ENCODE measurements around the gene TRAPPC10.
"Not testable (repeated sequence)": the region's sequence is repeated elsewhere in the genome, so short reads cannot be mapped to it uniquely, and the experiment has no call there.

The TRAPPC10 gene

GRCh38 chr21:44088401-44088780 lies 76.3 kb downstream of the TRAPPC10 start:
- no peak overlapping the region for H3K4me3 ChIP-seq (replicated peaks in 1 of 2; ENCODE audit: low read depth in 2 of 2, low read length in 2 of 2)
- TF ChIP-seq CTCF (IDR thresholded peaks at IDR 0.05; ENCODE audit: low read depth, low read length): no peak
- DNase-seq (ENCODE audit: low read depth in 2 of 2): no peak

GRCh38 chr21:44089001-44089911 lies 77.1 kb downstream of the TRAPPC10 start:
- DNase-seq (ENCODE audit: low read depth in 2 of 2): no peak
- no peak for TF ChIP-seq CTCF (IDR thresholded peaks at IDR 0.05; ENCODE audit: low read depth, low read length)
- H3K4me3 ChIP-seq (replicated peaks in 1 of 2; ENCODE audit: low read depth in 2 of 2, low read length in 2 of 2): no peak overlapping the region

- no peak for TF ChIP-seq CTCF (IDR thresholded peaks at IDR 0.05; ENCODE audit: low read depth, low read length)
Measured at GRCh38 chr21:44090325-44090724, 78.2 kb downstream of the TRAPPC10 start.

GRCh38 chr21:44092211-44092610 lies 80.1 kb downstream of the TRAPPC10 start:
- DNase-seq (ENCODE audit: low read depth in 2 of 2): no peak
- no peak for TF ChIP-seq CTCF (IDR thresholded peaks at IDR 0.05; ENCODE audit: low read depth, low read length)
- no peak overlapping the region for H3K4me3 ChIP-seq (replicated peaks in 1 of 2; ENCODE audit: low read depth in 2 of 2, low read length in 2 of 2)

More at GRCh38 chr21:44090325-44090724, 78.2 kb downstream of the TRAPPC10 start:
- no peak overlapping the region for H3K4me3 ChIP-seq (replicated peaks in 1 of 2; ENCODE audit: low read depth in 2 of 2, low read length in 2 of 2)
- DNase-seq (ENCODE audit: low read depth in 2 of 2): no peak

- H3K4me3 ChIP-seq (replicated peaks in 1 of 2; ENCODE audit: low read depth in 2 of 2, low read length in 2 of 2): no peak overlapping the region
- TF ChIP-seq CTCF (IDR thresholded peaks at IDR 0.05; ENCODE audit: low read depth, low read length): no peak
- no peak for DNase-seq (ENCODE audit: low read depth in 2 of 2)
Measured at GRCh38 chr21:44093761-44094160, 81.7 kb downstream of the TRAPPC10 start.

GRCh38 chr21:44094832-44095231 lies 82.7 kb downstream of the TRAPPC10 start:
- DNase-seq (ENCODE audit: low read depth in 2 of 2): no peak
- no peak overlapping the region for H3K4me3 ChIP-seq (replicated peaks in 1 of 2; ENCODE audit: low read depth in 2 of 2, low read length in 2 of 2)
- no peak for TF ChIP-seq CTCF (IDR thresholded peaks at IDR 0.05; ENCODE audit: low read depth, low read length)

- H3K4me3 ChIP-seq (replicated peaks in 1 of 2; ENCODE audit: low read depth in 2 of 2, low read length in 2 of 2): not testable (repeated sequence)
Measured at GRCh38 chr21:44098507-44098906, 86.4 kb downstream of the TRAPPC10 start.

GRCh38 chr21:44098964-44099363 lies 86.9 kb downstream of the TRAPPC10 start:
- not testable (repeated sequence) for H3K4me3 ChIP-seq (replicated peaks in 1 of 2; ENCODE audit: low read depth in 2 of 2, low read length in 2 of 2); DNase-seq (ENCODE audit: low read depth in 2 of 2)

More at GRCh38 chr21:44098507-44098906, 86.4 kb downstream of the TRAPPC10 start:
- DNase-seq (ENCODE audit: low read depth in 2 of 2): not testable (repeated sequence)

- H3K4me3 ChIP-seq (replicated peaks in 1 of 2; ENCODE audit: low read depth in 2 of 2, low read length in 2 of 2): peak within 1 kb of the TSS; percentile 22 to 36
- peak; percentile 48 to 57 for DNase-seq (ENCODE audit: low read depth in 2 of 2)
Measured at GRCh38 chr21:44107026-44107501, 95.0 kb downstream of the TRAPPC10 start, which contains the start of gene PWP2. Gene PWP2 (plus strand): TSS chr21:44107399. CDS start chr21:44107417, 18 bp downstream.

- not testable (repeated sequence) for DNase-seq (ENCODE audit: low read depth in 2 of 2)
- H3K4me3 ChIP-seq (replicated peaks in 1 of 2; ENCODE audit: low read depth in 2 of 2, low read length in 2 of 2): peak overlapping the region; percentile 22 to 36
Measured at GRCh38 chr21:44107589-44107988, 95.5 kb downstream of the TRAPPC10 start.

Measured in cardiac fibroblast (primary cell).